Activated CD8-positive, alpha-beta memory T cell treated with anti-CD3 and anti-CD28 coated beads for 36 hours (primary cell): Measurements from ENCODE around the gene DGKE. TPM values are rescaled to one million over a fixed set of nuclear protein-coding genes. Genes with fewer than 3 reads are reported as not detected.

ENCODE experiments used
- CTCF ChIA-PET: fragments of 350-600 bp; sonication (Branson Sonifier 250); formaldehyde crosslinking; loops from one replicate; lab custom pipeline; 2021; ENCODE audit warnings: antibody characterized with exemption; lab: Charles Lee
- POLR2A ChIA-PET: fragments of 350-600 bp; sonication (Branson Sonifier 250); formaldehyde crosslinking; loops from one replicate; lab custom pipeline; 2021; ENCODE audit warnings: antibody characterized with exemption; lab: Charles Lee
- total RNA-seq, 2 experiments: library from RNA; stranded (reverse); gene quantifications; one replicate each; pipeline ENCODE4 v1.2.3, GENCODE V29; 2021

Gene DGKE
- 10 to 100 TPM; 30.7 to 33.9 TPM for total RNA-seq

- ChIA-PET CTCF (interaction anchor here (1.2 to 2.0 kb wide), 2 partner anchors 14 to 105 kb away, joined by 3 to 6 read pairs; no protein-coding TSS in a partner anchor), POLR2A (interaction anchor here (1.0 to 4.3 kb wide), 3 partner anchors 14 to 79 kb away, joined by 3 to 26 read pairs (median 4); partner anchors contain the start of gene TRIM25)
These were observed at the start of gene DGKE, which contains the start of gene C17orf67 for GRCh38 chr17:56833809-56834379. DGKE (plus strand) TSS chr17:56834151; CDS start chr17:56834796, 645 bp downstream. C17orf67 (minus strand) TSS chr17:56833920; CDS start chr17:56815810, 18,110 bp downstream.

DNA sequence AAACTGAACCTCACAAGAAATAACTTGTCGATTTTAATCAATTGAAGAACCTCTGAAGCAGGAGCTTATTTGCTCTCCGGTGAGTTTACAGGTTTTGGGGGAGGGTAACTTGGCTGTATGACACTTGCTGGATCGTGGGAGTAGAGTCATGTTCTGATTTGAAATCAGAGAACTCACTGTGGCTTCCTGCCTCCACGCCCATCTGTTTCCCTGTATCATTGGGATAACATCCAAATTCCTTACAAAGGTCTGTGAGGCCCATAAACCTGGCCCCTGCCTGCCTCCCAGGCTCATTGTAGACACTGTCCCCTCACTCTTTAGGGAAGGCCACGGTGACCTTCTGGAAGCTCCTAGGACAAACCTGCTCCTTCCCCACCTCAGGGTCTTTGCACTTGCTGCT, 48.5 kb upstream of the DGKE start:
- ChIA-PET CTCF (interaction anchor here (1.1 kb wide), 1 partner anchor 34 kb away, joined by 4 read pairs; no protein-coding TSS in a partner anchor), POLR2A (no interaction called here)

- ChIA-PET POLR2A (no interaction called here), CTCF (interaction anchor here (1.1 kb wide), 1 partner anchor 33 kb away, joined by 4 read pairs; no protein-coding TSS in a partner anchor)
These were observed 47.8 kb upstream of the DGKE start for GRCh38 chr17:56785997-56786680.

GRCh38 chr17:56786989-56787482, 46.9 kb upstream of the DGKE start:
- CTCF ChIA-PET = interaction anchor here (0.9 kb wide), 1 partner anchor 33 kb away, joined by 3 read pairs; no protein-coding TSS in a partner anchor
- POLR2A ChIA-PET = no interaction called here

- POLR2A ChIA-PET = no interaction called here
- CTCF ChIA-PET = no interaction called here
These were observed 41.7 kb upstream of the DGKE start for GRCh38 chr17:56792267-56792666.

- ChIA-PET CTCF (no interaction called here), POLR2A (no interaction called here)
These were observed 40.4 kb upstream of the DGKE start for GRCh38 chr17:56793531-56793930.

DNA sequence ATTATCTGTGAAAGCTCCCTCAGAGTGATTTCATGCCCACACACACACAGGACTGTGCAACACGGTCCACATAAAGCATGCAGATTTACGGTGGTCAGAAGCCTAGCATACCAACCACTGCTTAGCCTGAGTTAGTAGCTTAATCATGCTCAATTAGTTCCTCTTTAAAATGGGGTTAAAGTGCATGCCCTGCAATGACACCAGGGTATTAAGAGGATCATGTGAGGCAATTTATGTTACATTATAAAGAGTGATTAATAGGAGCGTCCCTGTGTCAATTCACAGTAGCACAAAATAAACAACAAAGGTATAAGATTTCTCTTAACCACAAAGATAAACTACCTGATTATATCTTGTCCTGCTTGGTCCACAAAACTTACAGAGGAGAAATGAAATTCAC, 40.0 kb upstream of the DGKE start:
- POLR2A ChIA-PET = no interaction called here
- CTCF ChIA-PET = no interaction called here

DNA sequence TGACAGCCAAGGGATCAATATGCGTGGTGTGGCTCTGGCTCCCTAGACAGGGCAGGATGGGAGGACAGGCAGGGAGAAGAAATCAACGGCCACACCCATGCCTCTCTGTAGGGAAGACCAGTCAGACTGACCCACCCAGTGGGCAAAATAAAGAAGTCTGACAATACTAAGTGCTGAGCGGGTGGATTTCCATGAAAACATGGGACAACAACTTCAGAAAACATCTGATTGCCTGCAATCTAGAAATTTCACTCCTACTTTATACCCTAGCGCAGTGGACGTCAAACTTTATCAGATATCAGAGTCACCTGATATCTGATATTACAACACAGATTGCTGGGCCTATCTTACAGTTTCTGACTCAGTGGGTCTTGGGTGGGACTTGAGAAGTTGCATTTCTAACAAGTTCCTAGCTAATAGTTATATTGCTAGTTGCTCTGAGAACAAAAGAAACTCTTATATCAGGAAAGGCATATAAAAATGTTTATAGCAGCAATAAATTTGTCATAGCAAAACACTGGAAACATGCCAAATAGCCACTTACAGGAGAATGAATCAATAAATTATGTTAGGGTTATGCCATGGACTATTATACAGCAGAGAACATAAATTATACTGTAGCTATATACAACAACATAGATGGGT, 38.6 kb upstream of the DGKE start:
- ChIA-PET POLR2A (no interaction called here), CTCF (interaction anchor here (0.7 kb wide), 1 partner anchor 37 kb away, joined by 3 read pairs; no protein-coding TSS in a partner anchor)

- ChIA-PET CTCF (no interaction called here), POLR2A (no interaction called here)
These were observed 37.4 kb upstream of the DGKE start for GRCh38 chr17:56796536-56796935.

DNA sequence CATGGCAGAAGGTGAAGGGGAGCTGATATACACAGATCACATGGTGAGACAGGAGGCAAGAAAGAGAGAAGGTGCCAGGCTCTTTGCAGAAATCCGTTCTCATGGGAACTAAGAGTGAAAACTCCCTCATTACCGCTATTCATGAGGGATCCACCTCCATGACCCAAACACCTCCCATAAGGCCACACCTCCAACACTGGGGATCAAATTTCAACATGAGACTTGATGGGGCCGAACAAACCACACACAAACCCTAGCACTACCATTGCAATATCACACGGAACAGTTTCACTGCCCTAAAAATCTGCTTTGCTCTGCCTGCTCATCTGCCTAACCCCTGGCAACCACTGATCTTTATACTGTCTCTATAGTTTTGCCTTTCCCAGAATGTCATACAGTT, 35.0 kb upstream of the DGKE start:
- CTCF ChIA-PET = no interaction called here
- POLR2A ChIA-PET = no interaction called here

GRCh38 chr17:56801459-56802178, 32.3 kb upstream of the DGKE start:
- ChIA-PET CTCF (no interaction called here), POLR2A (no interaction called here)

DNA sequence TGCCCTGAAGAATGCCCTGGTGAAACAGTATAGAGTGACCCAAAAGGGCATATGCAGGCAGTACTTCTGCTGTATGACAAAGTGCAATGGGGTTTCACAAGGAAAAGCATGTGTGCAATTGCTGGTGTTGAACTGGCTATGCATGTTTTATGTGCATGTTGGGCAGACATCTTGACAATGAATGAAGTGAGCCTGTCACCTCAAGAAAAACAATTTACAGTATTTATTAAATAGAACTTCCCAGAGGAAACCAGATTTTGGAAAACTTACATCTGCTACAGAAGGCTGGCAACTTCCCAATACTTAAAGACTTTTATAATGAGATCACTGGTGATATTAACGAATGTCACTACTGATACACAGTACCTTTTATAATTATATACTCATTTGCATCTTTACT, 30.9 kb upstream of the DGKE start:
- POLR2A ChIA-PET = no interaction called here
- CTCF ChIA-PET = no interaction called here

DNA sequence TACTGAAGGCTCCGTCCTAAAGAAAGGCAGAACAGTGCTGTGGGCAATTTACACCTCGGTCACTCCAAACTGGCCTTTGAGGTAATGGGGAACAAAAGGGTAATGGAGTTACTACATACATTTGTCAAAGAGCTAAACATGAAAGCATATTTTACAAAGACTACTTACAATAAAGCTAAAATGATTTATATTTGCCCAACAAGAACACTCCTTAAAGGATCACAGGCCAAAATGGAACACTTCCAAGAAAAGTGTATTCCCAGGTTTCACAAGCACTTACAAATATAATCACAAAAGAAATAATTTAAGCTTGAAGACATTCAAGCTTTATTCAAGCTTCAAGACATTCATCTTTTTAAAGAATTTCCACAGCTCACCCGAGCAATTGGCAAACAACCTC, 29.5 kb upstream of the DGKE start:
- POLR2A ChIA-PET = no interaction called here
- CTCF ChIA-PET = interaction anchor here (1.3 kb wide), 1 partner anchor 15 kb away, joined by 4 read pairs; no protein-coding TSS in a partner anchor

DNA sequence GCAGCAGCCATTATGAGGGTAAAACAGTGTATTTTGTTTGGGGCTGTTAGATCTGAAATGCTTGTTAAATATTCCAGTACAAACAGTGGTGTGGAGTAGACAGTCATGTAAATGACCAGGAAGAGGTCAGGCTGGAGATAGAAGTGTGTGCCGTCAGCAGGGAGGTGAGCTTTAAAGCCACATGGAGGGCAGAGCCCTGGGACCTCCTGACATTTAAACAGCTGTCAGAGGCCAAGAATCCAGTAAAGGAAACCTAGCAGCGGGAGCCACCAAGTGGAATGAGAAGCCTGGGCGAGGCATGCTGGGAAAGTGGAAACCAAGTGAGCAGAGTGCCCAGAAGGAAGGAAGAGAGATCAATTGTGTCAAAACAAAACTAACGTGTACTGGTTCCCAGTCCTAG, 27.0 kb upstream of the DGKE start:
- POLR2A ChIA-PET = no interaction called here
- CTCF ChIA-PET = no interaction called here

DNA sequence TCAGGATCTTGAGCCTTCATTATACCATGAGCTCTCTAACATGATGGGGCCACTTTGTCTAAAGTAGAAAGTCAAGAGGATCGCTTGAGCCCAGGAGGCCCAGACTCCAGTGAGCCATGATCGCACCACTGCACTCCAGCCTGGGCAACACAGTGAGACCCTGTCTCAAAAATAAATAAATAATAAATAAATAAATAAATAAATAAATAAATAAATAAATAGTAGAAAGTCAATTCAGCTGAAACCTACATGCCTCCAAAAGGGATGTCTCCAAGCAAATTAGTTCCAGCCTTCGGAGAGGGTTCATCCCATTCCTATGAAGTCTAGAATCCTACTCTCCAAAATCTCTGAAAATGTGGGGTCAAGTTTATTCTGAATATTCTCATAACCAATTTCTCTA, 26.2 kb upstream of the DGKE start:
- ChIA-PET CTCF (no interaction called here), POLR2A (no interaction called here)

DNA sequence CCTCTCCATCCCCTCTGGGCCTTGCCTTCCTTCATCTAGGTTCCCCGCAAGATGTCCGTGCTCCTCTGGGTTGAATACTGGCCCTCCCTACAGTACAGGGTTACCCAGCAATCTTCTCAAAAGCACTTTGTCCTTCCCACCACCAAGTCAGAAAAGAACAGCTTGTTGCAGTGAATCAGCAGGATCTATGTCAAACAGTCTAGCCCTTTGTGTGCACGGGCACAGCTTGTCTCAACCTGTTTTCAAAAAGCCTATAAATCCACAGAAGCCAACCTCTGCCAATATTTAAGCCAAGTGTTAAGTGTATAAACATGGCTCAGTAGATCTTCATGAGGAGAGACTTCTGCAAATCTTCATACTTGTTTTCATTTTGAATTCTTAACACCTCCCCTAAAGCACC, 25.4 kb upstream of the DGKE start:
- POLR2A ChIA-PET = no interaction called here
- CTCF ChIA-PET = no interaction called here

- ChIA-PET CTCF (no interaction called here), POLR2A (no interaction called here)
These were observed 24.7 kb upstream of the DGKE start for GRCh38 chr17:56809106-56809819.

DNA sequence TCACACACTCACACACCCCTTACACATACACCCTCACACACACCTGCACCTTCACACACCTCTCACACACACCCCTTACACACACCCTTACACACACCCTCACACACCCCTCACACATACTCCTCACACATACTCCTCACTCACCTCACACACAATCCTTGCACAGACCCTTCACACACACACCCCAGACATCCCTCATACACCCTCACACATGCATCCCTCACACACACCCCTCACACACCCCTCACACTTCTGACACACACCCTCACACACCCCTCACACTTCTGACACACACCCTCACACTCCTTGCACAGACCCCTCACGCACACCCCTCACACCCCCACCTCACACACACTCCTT, 24.2 kb upstream of the DGKE start:
- ChIA-PET POLR2A (no interaction called here), CTCF (no interaction called here)

DNA sequence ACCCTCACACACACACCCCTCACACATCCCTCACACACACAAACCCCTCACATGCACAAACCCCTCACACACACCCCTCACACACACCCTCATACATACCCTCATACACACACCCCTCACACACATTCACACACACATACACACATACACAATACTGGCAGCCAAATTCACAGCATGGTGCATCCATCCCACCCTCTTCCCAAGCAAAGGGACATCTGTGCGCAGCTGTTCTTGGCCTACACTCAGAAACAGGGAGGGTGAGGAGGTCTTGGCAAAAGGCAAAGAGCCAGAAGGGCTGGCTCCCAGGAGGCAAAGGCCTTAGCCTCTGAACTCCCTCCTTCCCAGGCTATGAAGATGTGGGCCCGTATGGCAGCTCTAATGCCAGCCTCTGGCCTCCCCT, 23.6 kb upstream of the DGKE start:
- POLR2A ChIA-PET = no interaction called here
- CTCF ChIA-PET = no interaction called here
